ENCODE data around the gene AIMP2.
"Not testable (repeated sequence)": the region's sequence is repeated elsewhere in the genome, so short reads cannot be mapped to it uniquely, and the experiment has no call there.

The AIMP2 gene

GRCh38 chr7:6008668-6009611, at the start of gene AIMP2, which contains the start of gene PMS2:
Gene AIMP2, plus strand, starts transcription at chr7:6009272. Its CDS starts 92 bp downstream, at chr7:6009364.
Gene PMS2, minus strand, starts transcription at chr7:6009049. Its CDS starts 30 bp downstream, at chr7:6009019.
- DNase-seq (ENCODE audit: low spot score) = peak; percentile 92

- not testable (repeated sequence) for DNase-seq (ENCODE audit: low spot score)
Observed at GRCh38 chr7:5963205-5963604, 45.9 kb upstream of the AIMP2 start.

DNA sequence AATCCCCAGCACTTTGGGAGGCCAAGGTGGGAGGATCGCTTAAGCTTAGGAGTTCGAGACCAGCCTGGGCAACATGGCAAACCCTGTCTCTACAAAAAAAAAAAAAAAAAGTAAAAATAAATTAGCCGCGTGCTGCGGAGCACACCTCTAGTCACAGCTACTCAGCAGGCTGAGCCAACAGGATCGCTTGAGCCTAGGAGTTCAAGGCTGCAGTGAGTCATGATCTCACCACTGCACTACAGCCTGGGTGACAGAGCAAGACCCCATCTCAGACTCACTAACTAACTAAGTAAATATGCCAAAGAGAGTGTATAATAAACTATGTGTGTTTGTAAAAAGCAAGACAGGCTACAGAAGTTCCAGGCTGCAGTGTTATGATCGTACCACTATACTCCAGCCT, 45.3 kb upstream of the AIMP2 start:
- not testable (repeated sequence) for DNase-seq (ENCODE audit: low spot score)

DNA sequence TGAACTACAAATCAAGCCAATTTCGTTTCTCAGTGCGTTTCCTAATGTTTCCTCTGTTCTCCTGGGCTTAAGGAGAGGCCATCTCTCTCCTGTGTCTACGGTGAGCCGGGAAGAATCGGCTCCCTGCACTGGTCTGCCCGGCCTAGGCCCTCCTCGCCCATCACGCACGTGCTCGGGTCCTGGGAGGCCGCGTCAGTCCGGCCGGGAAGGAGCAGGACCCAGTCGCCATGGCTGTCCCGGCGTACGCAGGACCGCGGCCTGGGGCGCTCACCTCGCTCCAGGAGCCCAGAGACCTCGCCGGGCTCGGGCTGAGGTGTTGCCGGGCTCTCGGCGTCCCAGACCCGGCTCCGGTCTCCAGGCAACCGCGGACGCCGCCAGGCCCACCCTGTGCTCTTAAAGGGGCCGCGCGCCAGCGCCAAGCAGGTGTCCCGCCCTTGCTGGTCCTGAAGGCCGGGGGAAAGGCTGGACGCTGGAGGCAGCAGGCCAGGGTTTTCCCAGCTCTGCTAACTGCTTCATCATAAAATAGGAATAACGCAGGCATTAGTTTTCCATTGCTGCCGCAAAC, 38.6 kb upstream of the AIMP2 start, which contains the start of gene RSPH10B:
TSS of gene RSPH10B (minus strand) at position 343 of the 565 bp plus-strand sequence. CDS start 3,573 bp downstream, outside the sequence.
- DNase-seq (ENCODE audit: low spot score) = not testable (repeated sequence)

- DNase-seq (ENCODE audit: low spot score) = not testable (repeated sequence)
Observed at GRCh38 chr7:5973580-5973979, 35.5 kb upstream of the AIMP2 start.

GRCh38 chr7:5979680-5980314, 29.3 kb upstream of the AIMP2 start:
- not testable (repeated sequence) for DNase-seq (ENCODE audit: low spot score)

DNA sequence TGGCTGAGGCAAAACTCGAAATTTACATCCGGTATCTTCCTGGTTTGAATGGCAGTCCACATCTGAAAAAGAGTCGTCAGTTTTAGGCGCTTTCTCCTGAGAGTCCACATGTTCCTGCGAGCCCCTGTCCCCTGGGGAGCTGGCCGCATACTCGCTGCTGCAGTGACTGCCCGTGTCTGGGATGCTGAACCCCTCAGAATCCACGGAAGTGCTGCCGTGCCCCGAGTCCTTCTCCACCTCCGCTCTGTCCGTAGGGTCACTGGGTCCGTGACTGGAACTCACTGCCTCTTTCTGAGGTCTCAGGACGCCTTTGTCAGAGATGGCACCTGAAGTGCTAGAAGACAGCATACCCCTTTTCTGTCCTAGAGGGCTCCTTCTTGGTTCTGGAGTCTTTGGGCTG, 22.0 kb upstream of the AIMP2 start:
- not testable (repeated sequence) for DNase-seq (ENCODE audit: low spot score)

DNA sequence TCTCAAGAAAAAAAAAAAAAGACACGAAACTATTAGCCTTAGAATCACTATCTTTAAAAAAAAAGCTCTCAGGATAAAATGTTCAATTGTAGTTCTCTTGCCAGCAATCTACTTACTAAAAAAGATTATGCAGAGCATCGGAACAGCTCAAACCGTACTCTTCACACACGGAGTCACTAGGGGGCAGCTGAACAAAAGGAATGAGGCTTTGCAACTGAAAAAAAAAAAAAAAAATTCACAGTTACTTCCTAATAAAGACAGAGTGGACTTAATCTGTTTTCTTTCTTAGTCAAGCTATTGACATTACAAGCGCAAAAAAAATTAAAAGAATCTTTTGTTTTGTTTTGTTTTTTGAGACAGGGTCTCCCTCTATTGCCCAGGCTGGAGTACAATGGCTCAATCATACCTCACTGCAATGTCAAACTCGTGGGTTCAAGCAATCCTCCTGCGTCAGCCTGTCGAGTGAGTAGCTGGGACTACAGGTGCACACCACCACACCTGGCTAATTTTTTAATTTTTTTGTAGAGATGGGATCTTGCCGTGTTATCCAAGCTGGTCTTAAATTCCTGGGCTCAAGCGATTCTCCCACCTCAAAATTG, 11.8 kb upstream of the AIMP2 start:
- DNase-seq (ENCODE audit: low spot score) = peak; percentile 49

- DNase-seq (ENCODE audit: low spot score) = no peak
Observed at GRCh38 chr7:6007386-6007785, 1.7 kb upstream of the AIMP2 start.

- DNase-seq (ENCODE audit: low spot score) = peak; percentile 43
Observed at GRCh38 chr7:6007835-6008590, 1.1 kb upstream of the AIMP2 start.

- DNase-seq (ENCODE audit: low spot score) = not testable (repeated sequence)
Observed at GRCh38 chr7:6010370-6010769, 1.3 kb downstream of the AIMP2 start.

DNA sequence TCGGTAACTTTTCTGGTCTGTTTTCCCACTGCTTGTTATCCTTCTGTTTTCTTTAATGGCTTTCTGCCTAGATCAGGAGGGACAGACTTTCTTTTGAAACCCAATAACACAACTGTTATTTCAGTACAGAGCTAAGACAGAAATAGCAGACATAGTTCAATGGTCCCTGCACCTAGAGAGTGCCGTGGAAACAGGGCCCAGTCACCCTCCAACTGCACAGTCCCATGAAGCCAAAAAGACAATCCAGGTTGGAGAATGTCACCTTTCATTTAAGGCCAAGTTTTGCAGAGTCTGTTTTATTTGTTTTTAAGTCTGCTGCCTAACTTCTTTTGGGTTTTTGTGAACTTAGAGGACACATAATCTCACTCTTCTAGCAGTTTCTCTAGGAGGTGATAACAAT, 2.5 kb downstream of the AIMP2 start:
- DNase-seq (ENCODE audit: low spot score) = no peak

- no peak for DNase-seq (ENCODE audit: low spot score)
Observed at GRCh38 chr7:6012355-6013104, 3.5 kb downstream of the AIMP2 start.

GRCh38 chr7:6015917-6016652, 7.0 kb downstream of the AIMP2 start:
- no peak for DNase-seq (ENCODE audit: low spot score)

- no peak for DNase-seq (ENCODE audit: low spot score)
Observed at GRCh38 chr7:6016653-6016966, 7.5 kb downstream of the AIMP2 start.

DNA sequence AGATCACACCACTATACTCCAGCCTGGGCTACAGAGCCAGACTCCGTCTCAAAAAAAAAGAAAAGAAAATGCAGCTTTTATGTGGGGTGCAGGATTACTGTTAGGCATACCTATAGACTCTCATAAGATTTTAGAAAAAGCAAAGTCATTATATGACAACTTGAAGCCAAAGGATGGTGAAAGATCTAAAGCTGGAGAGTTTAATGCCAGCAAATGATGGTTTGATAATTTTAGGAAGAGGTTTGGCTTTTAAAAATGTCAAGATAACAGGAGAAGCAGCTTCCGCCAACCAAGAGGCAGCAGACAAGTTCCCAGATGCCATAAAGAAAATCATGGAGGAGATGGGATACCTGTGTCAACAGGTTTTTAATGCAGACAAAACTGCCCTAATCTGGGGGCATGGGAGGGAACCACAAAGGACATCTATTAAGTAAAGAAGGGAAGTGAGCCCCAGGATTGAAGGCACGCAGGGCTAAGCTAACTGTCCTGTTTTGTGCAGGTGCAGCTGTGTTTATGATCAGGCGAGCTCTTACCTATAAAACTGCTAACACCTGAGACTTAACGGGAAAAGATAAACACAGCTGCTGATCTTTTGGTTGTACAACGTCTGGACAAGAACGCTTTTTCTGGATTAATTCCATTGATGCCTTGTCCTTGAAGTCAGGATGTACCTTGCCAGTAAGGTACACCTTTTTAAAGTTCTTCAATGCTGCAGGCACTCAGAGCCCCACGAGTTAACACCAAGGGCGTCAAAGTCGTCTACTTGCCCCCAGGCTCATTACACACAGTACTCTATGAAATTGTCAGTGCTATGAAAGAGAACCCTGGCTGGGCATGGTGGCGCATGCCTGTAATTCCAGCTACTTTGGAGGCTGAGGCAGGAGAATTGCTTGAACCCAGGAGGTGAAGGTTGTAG, 11.6 kb downstream of the AIMP2 start:
- DNase-seq (ENCODE audit: low spot score) = no peak

DNA sequence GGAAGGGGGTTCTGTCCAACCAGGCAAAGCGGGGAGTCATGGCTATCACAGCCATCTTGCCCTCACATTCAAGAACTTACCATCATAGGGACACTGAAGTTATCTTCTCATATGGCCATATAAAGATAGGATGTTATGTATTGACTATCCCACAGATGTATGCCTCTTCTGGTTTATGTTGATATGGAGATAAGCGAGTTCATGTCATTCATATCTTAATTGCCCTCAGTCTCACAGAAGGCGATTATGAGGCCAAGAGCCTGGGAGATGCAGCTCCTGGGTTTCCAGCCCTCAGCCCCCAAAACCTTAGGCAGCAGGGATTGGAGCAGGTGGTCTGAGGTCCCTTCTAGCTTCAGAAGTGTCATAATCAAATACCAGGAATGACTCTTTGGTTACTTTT, 13.6 kb downstream of the AIMP2 start:
- DNase-seq (ENCODE audit: low spot score) = no peak

DNA sequence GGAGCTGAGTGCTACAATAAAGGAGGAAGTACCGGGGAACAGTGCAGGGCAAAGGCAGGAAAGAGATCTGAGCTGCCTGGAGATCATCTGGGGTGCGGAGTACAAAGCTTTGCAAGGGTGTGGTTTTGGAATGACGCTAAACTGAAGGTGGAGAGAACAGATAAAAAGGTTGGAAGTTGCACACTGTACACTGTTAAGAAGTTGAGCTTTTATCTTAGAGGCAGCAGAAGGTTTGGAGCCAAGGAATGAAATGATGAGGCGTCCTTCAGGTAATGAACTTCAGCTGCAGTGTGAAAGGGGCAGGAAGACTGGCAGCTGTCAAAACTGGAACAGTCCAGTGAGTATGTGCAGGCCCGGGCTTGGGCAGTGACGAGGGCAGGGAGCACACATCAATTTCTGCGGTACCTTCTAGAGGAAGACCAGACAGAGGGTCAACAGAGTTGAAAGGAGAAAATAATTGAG, 14.9 kb downstream of the AIMP2 start:
- no peak for DNase-seq (ENCODE audit: low spot score)

All from germinal center (tissue), 1 donor.